ENCODE measurements around the gene MBOAT7. TPM values are rescaled to one million over a fixed set of nuclear protein-coding genes. Genes with fewer than 3 reads are reported as not detected.

MBOAT7 gene
- total RNA-seq, 1 experiment from 2014 or later, result 100 TPM

DNA sequence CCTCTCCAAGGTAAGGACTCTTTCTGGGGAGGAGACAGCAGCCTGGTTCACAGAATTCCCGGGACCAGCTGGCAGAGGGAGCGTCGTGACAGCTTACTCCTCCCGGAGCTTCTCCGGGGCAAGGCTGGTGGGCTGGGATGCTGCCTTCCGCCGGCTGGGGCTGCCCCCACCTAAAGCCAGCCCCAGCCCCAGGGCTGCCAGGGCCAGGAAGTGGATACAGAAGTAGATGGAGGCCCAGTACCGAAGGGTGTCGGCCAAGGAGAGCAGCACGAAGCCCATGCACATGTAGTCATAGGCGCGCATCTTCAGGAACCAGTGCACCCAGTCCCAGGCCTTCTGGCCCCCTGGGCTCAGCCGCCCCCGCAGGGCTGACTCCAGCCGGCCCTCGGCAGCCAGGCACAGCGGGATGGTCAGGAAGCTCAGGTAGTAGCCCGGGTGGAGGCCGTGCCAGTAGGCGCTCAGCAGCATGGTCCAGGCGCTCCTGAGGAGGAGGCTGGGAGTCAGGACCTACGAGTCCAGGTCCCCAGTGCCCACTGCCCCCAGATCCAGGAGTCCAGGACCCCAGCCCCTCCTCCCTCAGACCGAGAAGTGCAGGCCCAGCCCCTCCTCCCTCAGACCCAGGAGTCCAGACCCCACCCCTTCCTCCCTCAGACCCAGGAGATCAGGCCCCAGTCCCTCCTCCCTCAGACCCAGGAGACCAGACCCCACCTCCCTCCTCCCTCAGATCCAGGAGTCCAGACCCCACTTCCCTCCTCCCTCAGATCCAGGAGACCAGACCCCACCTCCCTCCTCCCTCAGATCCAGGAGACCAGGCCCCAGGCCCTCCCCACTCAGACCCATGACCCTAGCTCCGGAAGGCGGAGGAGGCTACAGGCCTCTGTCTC lies 15.2 kb downstream of the MBOAT7 start:
- WGBS (ENCODE audit: extremely low coverage, insufficient read length, low lambda C conversion rate), result no CpG with 5 or more reads among the region's 25 CpGs

More for the DNA sequence above, 15.2 kb downstream of the MBOAT7 start:
- Histone ChIP-seq H4K91ac (ENCODE audit: insufficient read length, low read depth, low read length) (no peak overlapping the region), H4K20me1 (ENCODE audit: control insufficient read depth, insufficient read depth, insufficient read length) (no peaks in the 10 kb centered on the region), H2BK12ac (ENCODE audit: insufficient read length, low read depth, low read length) (no peak overlapping the region), H3K27ac (ENCODE audit: insufficient read length, low read depth, low read length) (no peak overlapping the region), H2BK5ac (ENCODE audit: insufficient read length, low read length) (no peak overlapping the region), H3K18ac (ENCODE audit: insufficient read length, low read depth, low read length) (no peak overlapping the region), H2BK20ac (ENCODE audit: low read depth, low read length, poor library complexity, severe bottlenecking) (no peak overlapping the region), H3T11ph (ENCODE audit: low read length) (no peak overlapping the region), H3K79me2 (ENCODE audit: insufficient read depth, low read length) (no peaks in the 10 kb centered on the region), H4K5ac (ENCODE audit: insufficient read length, low read depth, low read length) (no peak overlapping the region), H3K27me3 (ENCODE audit: insufficient read depth, low read length) (no peaks in the 10 kb centered on the region), H2AFZ (ENCODE audit: low read length) (no peak overlapping the region), H3K4ac (ENCODE audit: low read depth, low read length) (no peak overlapping the region), H3K14ac (ENCODE audit: insufficient read depth, low read length) (no peak overlapping the region; the same call in 1 of the 2 replicates), H2AK5ac (ENCODE audit: insufficient read length, low read length) (no peak overlapping the region), H3K4me2 (ENCODE audit: insufficient read depth, insufficient read length, low read length) (no peak overlapping the region), H4K8ac (replicated peaks; ENCODE audit: insufficient read length, low read depth, low read length) (no peak overlapping the region), H3K56ac (ENCODE audit: insufficient read length, low read depth, low read length) (no peak overlapping the region), H3K9ac (ENCODE audit: extremely low read depth, insufficient read length, low read length) (no peak overlapping the region), H3K4me1 (ENCODE audit: insufficient read depth, low read length) (no peaks in the 10 kb centered on the region), H3K23me2 (ENCODE audit: insufficient read length, low read depth, low read length, poor library complexity, severe bottlenecking) (peaks cover 4% of the 10 kb centered on the region), H2BK15ac (ENCODE audit: low read depth, low read length) (no peak overlapping the region), H3K79me1 (ENCODE audit: insufficient read depth, low read depth, low read length, poor library complexity, severe bottlenecking) (no peaks in the 10 kb centered on the region), H3K23ac (ENCODE audit: insufficient read length, low read depth, low read length) (no peak overlapping the region), H2BK120ac (ENCODE audit: low read depth, low read length, poor library complexity, severe bottlenecking) (no peak overlapping the region), H3K9me3 (ENCODE audit: control insufficient read depth, low read depth, low read length) (no peaks in the 10 kb centered on the region)
- peaks cover 12 to 20% (median 15%) of the 10 kb centered on the region in 3 experiments; a peak in 6 of 7 replicates for H3K36me3 Mint-ChIP-seq (ENCODE audit: insufficient read depth in 1 of 3, low read depth in 3 of 3)
- no peaks in the 10 kb centered on the region; the same call in 1 of the 2 replicates for H3K27me3 Mint-ChIP-seq (ENCODE audit: low read depth)
- H3K4me1 Mint-ChIP-seq, result peaks cover 11 to 29% of the 10 kb centered on the region in 2 experiments
- DNase-seq, result peak; percentile 43
- 0 out of 7 replicates have a peak overlapping the region, but pooled peaks of 1 of the 3 experiments have one; percentile 47 for H3K27ac Mint-ChIP-seq
- no peaks in the 10 kb centered on the region; a peak in 1 of 5 replicates for H3K9me3 Mint-ChIP-seq
- TF ChIP-seq, protein P1, sequence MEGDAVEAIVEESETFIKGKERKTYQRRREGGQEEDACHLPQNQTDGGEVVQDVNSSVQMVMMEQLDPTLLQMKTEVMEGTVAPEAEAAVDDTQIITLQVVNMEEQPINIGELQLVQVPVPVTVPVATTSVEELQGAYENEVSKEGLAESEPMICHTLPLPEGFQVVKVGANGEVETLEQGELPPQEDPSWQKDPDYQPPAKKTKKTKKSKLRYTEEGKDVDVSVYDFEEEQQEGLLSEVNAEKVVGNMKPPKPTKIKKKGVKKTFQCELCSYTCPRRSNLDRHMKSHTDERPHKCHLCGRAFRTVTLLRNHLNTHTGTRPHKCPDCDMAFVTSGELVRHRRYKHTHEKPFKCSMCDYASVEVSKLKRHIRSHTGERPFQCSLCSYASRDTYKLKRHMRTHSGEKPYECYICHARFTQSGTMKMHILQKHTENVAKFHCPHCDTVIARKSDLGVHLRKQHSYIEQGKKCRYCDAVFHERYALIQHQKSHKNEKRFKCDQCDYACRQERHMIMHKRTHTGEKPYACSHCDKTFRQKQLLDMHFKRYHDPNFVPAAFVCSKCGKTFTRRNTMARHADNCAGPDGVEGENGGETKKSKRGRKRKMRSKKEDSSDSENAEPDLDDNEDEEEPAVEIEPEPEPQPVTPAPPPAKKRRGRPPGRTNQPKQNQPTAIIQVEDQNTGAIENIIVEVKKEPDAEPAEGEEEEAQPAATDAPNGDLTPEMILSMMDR (conservative IDR thresholded peaks at IDR 0.05), result no peak
- H3K4me3 Mint-ChIP-seq, result no peak overlapping the region

Measured in H9 (cell line).